GM12892 (cell line): ENCODE results near the gene CFLAR.
A peak's percentile ranks its signal among the peaks of the same experiment; 100 is the strongest.

Experiments
- DNase-seq: peaks from one replicate; pipeline ENCODE4 v3.0.0; 2011; ENCODE audit not compliant: insufficient read length
- FAIRE-seq: peaks from 2 replicates; lab custom pipeline; 2011; peaks lifted over from hg19 to GRCh38; lab: Jason Lieb, UNC
- POLR2A ChIP-seq: IDR thresholded peaks from 2 replicates; pipeline ENCODE4 v1.6.1; 2011; ENCODE audit warnings: low read depth, low read length, control low read depth
- POLR2AphosphoS5 ChIP-seq: IDR thresholded peaks from 2 replicates; pipeline ENCODE4 v1.6.1; 2011; ENCODE audit warnings: low read depth, low read length, control low read depth
- TAF1 ChIP-seq: IDR thresholded peaks from 2 replicates; pipeline ENCODE4 v1.6.1; 2011; ENCODE audit warnings: low read depth, mild to moderate bottlenecking, control low read depth, low read length, borderline replicate concordance

Gene CFLAR

GRCh38 chr2:201122276-201122675 is 6.3 kb downstream of the CFLAR start:
- no peak for DNase-seq
- no peak for FAIRE-seq
- no peak for TF ChIP-seq TAF1
- no peak for TF ChIP-seq POLR2AphosphoS5
- no peak; the same call in 1 of the 2 replicates for TF ChIP-seq POLR2A

DNA sequence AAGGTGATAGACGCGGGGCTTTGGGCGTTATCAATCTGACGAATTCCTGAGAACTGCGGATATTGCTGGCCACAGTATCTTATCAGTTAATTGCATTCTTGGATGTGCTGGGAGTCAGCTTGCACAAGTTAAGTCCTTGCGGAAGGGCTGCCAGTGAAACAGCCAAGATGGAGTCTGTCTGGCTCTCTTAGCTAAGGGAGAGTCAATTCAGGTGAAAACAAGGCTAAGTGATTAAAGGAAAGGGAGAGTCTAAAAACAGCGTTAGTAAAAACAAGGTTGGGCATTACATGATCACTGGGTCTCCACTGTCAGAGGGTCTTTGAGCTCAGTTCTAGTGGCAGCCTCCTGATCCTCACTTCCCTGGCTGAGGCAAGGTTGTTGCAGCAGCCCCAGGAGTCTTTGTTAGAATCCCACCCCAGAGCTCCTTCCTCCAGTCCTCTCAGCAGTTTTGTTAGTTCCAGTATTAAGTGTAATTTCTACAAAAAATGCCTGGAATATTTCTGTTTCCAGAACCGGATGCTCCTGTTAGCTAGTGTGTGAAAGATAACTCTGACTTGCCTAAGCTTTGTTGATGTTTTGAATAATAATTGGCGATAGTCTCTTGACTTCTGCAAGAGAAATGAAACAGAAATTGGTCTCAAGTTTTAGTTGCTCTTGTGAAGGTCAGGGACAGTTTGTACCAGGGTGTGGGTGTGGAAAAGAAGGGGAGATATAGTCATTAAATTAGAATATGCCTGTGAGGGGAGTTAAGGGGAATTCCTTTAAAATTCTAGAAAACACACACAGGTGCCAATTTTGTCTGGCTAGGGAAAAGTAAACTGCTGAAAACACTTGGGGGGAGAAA is 10.6 kb downstream of the CFLAR start:
- no peak for TF ChIP-seq TAF1
- no peak for TF ChIP-seq POLR2A
- TF ChIP-seq POLR2AphosphoS5: no peak
- FAIRE-seq: peak; percentile 75
- no peak for DNase-seq

DNA sequence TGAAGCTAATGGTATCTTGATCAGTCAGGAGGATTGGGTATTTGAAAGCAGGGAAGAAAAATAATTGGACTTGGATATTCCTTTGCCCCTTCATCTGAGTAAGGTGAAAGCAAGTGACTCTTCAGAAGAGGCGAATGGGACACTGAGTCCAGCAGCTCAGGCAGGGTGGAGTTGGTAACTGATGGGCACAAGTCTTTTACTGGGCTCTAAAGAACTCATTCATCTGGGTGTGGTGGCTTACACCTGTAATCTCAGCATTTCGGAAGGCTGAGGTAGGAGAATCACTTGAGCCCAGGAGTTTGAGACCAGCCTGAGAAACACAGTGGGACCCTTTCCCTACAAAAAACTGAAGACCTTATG is 11.2 kb downstream of the CFLAR start:
- FAIRE-seq (no peak), DNase-seq (no peak)
- TF ChIP-seq POLR2AphosphoS5 (no peak), POLR2A (0 out of 2 replicates have a peak, but pooled peaks have one; percentile 6)

- TF ChIP-seq POLR2AphosphoS5 (no peak), POLR2A (no peak), TAF1 (no peak)
- FAIRE-seq: peak; percentile 63
- DNase-seq: no peak
Observed at GRCh38 chr2:201127570-201127969, 11.6 kb downstream of the CFLAR start.

DNA sequence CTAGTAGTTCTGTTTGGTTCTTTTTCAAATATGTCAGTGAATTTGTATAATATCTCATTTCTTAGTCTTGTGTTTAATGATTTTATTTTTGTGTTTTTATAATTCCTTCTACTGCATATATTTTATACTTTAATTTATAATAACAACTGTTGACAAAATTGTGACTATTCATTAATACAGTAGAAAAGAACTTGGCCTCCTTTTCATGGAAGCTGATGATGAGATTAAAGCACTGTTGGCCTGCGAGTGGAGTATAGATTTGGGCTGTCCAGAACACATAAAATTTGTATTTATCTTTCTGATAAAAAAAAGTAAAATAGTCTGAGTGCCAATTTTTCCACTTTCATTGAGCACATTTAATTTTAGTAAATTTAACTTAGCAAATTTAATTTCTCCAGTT is 12.1 kb downstream of the CFLAR start:
- FAIRE-seq (no peak), DNase-seq (no peak)
- TF ChIP-seq TAF1: no peak
- no peak for TF ChIP-seq POLR2A

- peak; percentile 85 for FAIRE-seq
- DNase-seq: no peak
- TF ChIP-seq POLR2AphosphoS5 (peak; percentile 48; the same call in 1 of the 2 replicates), TAF1 (no peak), POLR2A (peak; percentile 60)
Observed at GRCh38 chr2:201128933-201129505, 13.1 kb downstream of the CFLAR start.

- FAIRE-seq: peak; percentile 79
Observed at GRCh38 chr2:201130524-201131186, 14.7 kb downstream of the CFLAR start.

DNA sequence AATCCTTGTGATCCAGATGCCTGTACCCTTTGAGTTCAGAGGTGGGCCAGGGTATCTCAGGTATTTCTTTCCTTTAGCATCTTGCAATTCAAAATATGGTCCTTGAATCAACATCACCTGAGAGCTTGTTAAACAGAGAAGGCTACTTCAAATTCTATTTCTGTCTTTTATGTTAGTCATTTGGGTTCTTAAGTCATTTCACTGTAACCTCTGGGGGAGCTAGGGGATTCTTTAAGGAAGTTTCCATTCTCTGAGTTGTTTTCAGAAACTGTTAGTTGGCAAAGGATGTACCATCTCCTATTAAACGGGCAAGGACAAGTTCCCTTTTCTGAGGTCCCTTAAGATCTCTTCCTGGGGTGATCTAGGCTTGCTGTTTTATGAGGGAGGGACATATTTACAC is 16.6 kb downstream of the CFLAR start:
- peak; percentile 42 for FAIRE-seq
- 0 out of 2 replicates have a peak, but pooled peaks have one; percentile 30 for TF ChIP-seq POLR2A
- no peak for TF ChIP-seq POLR2AphosphoS5
- no peak for DNase-seq

More at GRCh38 chr2:201130524-201131186, 14.7 kb downstream of the CFLAR start:
- no peak for TF ChIP-seq TAF1
- no peak for TF ChIP-seq POLR2A
- TF ChIP-seq POLR2AphosphoS5: no peak
- no peak for DNase-seq

DNA sequence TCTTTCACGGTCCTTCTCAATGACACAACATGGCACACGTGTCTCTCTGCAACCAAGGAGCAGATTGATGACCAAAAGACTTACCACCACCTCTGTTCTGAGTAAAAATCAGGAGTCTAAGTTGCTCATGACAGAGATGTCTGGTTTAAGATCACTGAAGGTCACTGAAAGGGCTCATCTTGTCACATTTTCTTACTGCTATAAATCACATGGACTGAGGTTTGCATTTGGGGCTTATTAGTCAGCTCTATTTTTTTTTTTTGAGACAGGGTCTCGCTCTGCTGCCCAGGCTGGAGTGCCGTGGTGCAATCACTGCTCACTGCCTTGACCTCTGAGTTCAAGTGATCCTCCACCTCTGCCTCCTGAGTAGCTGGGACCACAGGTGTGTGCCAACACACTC is 19.4 kb downstream of the CFLAR start:
- no peak for DNase-seq
- no peak for FAIRE-seq
- TF ChIP-seq POLR2A (no peak), POLR2AphosphoS5 (no peak), TAF1 (no peak)

DNA sequence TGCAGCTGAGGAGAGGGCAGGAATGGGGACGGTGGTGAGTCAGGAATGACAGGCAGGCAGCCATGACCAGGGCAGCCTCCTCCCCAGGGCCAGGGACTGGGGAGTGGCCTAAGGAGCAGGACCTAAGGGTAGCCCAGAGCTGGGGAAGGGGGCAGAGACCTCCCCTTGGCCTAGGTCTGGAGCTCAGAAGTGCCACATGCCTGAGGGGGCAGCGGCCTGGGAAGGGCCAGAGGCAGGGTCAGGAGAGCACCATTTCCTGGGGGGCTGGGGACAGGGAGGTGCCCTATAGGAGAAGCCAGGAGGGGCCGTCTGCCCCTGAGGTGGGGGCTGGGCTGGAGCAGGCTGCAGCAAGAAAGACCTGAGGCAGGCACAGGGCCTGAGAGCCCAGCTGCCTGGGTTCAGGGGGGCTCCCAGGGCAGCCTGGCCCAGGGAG is 20.9 kb downstream of the CFLAR start:
- FAIRE-seq (no peak), DNase-seq (no peak)
- TF ChIP-seq POLR2A (0 out of 2 replicates have a peak, but pooled peaks have one; percentile 35), POLR2AphosphoS5 (peak; percentile 27; the same call in 1 of the 2 replicates), TAF1 (no peak)
